ENCODE results near the gene PDE11A.

PDE11A gene

DNA sequence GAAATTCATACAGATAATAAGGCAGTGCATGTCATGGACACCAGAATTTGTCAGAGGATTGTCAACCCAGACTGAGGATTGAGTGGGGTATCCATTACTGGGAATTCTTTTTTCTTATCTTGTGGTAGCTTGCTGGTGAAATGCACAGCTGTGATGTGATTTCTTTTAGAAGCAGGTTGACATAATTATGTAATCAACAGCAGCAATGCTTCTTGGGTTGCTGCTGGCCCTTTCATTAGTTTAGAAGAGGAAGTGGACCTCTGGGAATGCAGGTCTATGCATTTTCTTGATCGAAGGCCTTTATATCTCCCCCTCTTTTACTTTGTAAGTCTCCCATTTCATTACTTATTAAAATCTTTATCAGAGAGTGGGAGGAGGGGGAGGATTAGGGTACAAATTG lies 360.1 kb downstream of the PDE11A start:
- no peak overlapping the region for H3K4me3 ChIP-seq (ENCODE audit: control insufficient read depth, low read depth, low read length)
- no peak for DNase-seq (ENCODE audit: low read depth)
- no peak for TF ChIP-seq CTCF (IDR thresholded peaks at IDR 0.05; ENCODE audit: control insufficient read depth, insufficient read depth, low read depth, low read length, missing control alignments)

GRCh38 chr2:177711483-177712265 lies 360.9 kb downstream of the PDE11A start:
- TF ChIP-seq CTCF (IDR thresholded peaks at IDR 0.05; ENCODE audit: control insufficient read depth, insufficient read depth, low read depth, low read length, missing control alignments): no peak
- no peak for DNase-seq (ENCODE audit: low read depth)
- H3K4me3 ChIP-seq (ENCODE audit: control insufficient read depth, low read depth, low read length): no peak overlapping the region

DNA sequence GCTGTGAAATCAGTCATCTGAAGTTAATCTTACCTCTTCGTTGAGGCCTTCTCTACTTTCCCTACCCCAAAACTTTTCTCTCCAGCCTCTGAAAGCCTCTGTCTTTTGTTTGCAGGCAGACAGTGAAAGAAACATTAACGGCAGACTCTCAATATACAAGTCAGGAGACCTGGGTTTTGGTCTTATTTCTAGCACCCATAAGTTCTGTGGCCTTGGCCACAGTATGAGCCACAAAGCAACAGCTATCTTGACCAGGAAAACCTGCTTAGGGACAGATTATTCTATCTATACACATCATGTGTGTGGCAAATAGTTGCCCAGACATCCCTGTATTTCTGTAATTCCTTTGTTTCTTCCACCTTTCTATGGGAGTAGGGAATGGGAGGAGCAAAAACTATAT lies 361.7 kb downstream of the PDE11A start:
- no peak for DNase-seq (ENCODE audit: low read depth)
- TF ChIP-seq CTCF (IDR thresholded peaks at IDR 0.05; ENCODE audit: control insufficient read depth, insufficient read depth, low read depth, low read length, missing control alignments): no peak

GRCh38 chr2:177709986-177710401 lies 362.6 kb downstream of the PDE11A start:
- no peak overlapping the region for H3K4me3 ChIP-seq (ENCODE audit: control insufficient read depth, low read depth, low read length)
- no peak for DNase-seq (ENCODE audit: low read depth)
- TF ChIP-seq CTCF (IDR thresholded peaks at IDR 0.05; ENCODE audit: control insufficient read depth, insufficient read depth, low read depth, low read length, missing control alignments): no peak

More for the DNA sequence above, 361.7 kb downstream of the PDE11A start:
- no peak overlapping the region for H3K4me3 ChIP-seq (ENCODE audit: control insufficient read depth, low read depth, low read length)

- DNase-seq (ENCODE audit: low read depth): no peak
- H3K4me3 ChIP-seq (ENCODE audit: control insufficient read depth, low read depth, low read length): no peak overlapping the region
- TF ChIP-seq CTCF (IDR thresholded peaks at IDR 0.05; ENCODE audit: control insufficient read depth, insufficient read depth, low read depth, low read length, missing control alignments): no peak
Measured at GRCh38 chr2:177708660-177709444, 363.7 kb downstream of the PDE11A start.

GRCh38 chr2:177708106-177708505 lies 364.5 kb downstream of the PDE11A start:
- DNase-seq (ENCODE audit: low read depth): no peak
- TF ChIP-seq CTCF (IDR thresholded peaks at IDR 0.05; ENCODE audit: control insufficient read depth, insufficient read depth, low read depth, low read length, missing control alignments): no peak

More at GRCh38 chr2:177708106-177708505, 364.5 kb downstream of the PDE11A start:
- no peak overlapping the region for H3K4me3 ChIP-seq (ENCODE audit: control insufficient read depth, low read depth, low read length)

All from AG09309 (cell line).